NCI-H748 (cell line): ENCODE measurements around the gene DRAP1.
A peak's percentile ranks its signal among the peaks of the same experiment; 100 is the strongest.
"Not testable (repeated sequence)": the region's sequence is repeated elsewhere in the genome, so short reads cannot be mapped to it uniquely, and the experiment has no call there.

Experiments
- DNase-seq: peaks from one replicate; lab custom pipeline; 2025; ENCODE audit not compliant: unreplicated experiment; lab: John Stamatoyannopoulos, UW

Gene DRAP1

GRCh38 chr11:65885808-65886536 lies 33.3 kb upstream of the DRAP1 start:
- no peak for DNase-seq

- DNase-seq: no peak
These were observed 32.2 kb upstream of the DRAP1 start for GRCh38 chr11:65886826-65887722.

GRCh38 chr11:65887723-65888162 lies 31.5 kb upstream of the DRAP1 start:
- no peak for DNase-seq

- peak; percentile 97 for DNase-seq
These were observed 30.9 kb upstream of the DRAP1 start, which contains the start of gene FIBP for GRCh38 chr11:65888163-65888814. FIBP (minus strand) TSS chr11:65888471; CDS start chr11:65888418, 53 bp downstream.

- DNase-seq: peak; percentile 97
These were observed 28.7 kb upstream of the DRAP1 start, which contains the start of gene CCDC85B for GRCh38 chr11:65890324-65891218. CCDC85B (plus strand) TSS chr11:65890673; CDS start chr11:65890784, 111 bp downstream.

- peak; percentile 72 for DNase-seq
These were observed 27.7 kb upstream of the DRAP1 start for GRCh38 chr11:65891219-65892136.

- not testable (repeated sequence) for DNase-seq
These were observed 27.1 kb upstream of the DRAP1 start for GRCh38 chr11:65892137-65892540.

- DNase-seq: no peak
These were observed 26.4 kb upstream of the DRAP1 start for GRCh38 chr11:65892661-65893317.

GRCh38 chr11:65894034-65894591 lies 25.1 kb upstream of the DRAP1 start:
- DNase-seq: no peak

- no peak for DNase-seq
These were observed 23.7 kb upstream of the DRAP1 start for GRCh38 chr11:65895482-65895981.

- DNase-seq: no peak
These were observed 22.9 kb upstream of the DRAP1 start for GRCh38 chr11:65896034-65896999.

GRCh38 chr11:65897020-65897471 lies 22.2 kb upstream of the DRAP1 start:
- DNase-seq: no peak

- DNase-seq: no peak
These were observed 20.4 kb upstream of the DRAP1 start for GRCh38 chr11:65898656-65899355.

- DNase-seq: no peak
These were observed 19.7 kb upstream of the DRAP1 start for GRCh38 chr11:65899356-65900124.

- peak; percentile 87 for DNase-seq
These were observed 18.9 kb upstream of the DRAP1 start, which contains the start of gene FOSL1 for GRCh38 chr11:65900125-65900898. FOSL1 (minus strand) TSS chr11:65900388; CDS start chr11:65900339, 49 bp downstream.
